ENCODE results near the gene ITIH5.
"Not testable (repeated sequence)": the region's sequence is repeated elsewhere in the genome, so short reads cannot be mapped to it uniquely, and the experiment has no call there.

The ITIH5 gene

DNA sequence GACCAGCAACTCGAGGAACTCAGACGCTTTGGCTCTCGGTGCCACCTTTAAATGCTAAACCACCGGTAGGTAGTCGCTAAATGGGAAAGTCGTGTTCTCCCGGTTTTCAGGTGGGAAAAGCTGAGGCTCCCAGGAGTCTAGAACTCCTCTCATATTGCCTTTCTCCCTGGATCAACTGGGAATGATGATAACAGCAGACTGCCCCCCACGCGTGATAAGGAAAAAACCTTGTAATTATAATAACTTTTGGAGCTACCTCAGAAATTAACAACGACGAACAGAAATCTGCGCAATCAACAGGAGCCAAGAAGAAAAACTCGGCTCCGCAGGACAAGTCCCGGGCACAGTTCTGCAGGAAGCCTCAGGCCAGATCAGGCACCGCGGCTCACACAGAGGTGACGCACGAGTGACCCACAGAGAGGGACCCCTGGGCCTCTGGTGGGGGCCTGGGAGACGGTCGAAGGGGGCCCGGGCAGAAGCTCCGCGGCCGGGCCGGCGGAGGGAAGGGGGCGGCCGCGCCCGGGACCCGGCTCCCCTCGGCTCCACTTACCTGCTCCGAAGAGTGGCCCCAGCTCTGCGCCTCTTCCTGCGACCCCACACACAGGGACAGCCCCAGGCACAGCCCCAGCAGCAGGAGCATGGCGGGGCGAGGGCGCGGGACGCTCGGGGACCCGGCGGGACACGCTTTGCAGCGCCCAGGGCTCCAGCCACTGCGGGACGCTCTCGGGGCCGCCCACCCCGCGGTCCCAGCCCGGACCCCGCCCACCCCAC lies at the start of gene ITIH5:
Gene ITIH5, minus strand, starts transcription at position 714 of the 771 bp plus-strand sequence. Its CDS starts 74 bp downstream, at position 640.
- no peak for DNase-seq

DNA sequence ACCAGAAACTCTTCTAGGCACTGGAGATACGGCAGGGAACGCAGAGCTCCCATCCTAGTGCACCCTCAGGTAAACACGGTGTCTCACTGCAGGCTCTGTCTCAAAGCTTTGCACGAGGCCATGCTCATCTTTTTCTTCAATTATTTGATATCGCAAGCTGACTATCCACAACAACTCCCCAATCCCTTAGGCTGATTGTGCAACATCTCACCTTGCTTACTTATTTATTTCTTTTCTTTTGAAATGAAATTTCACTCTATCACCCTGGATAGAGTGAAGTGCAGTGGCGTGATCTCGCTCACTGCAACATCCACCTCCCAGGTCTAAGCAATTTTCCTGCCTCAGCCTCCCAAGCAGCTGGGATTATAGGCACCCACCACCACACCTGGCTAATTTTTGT lies 48.7 kb upstream of the ITIH5 start:
- DNase-seq: no peak

DNA sequence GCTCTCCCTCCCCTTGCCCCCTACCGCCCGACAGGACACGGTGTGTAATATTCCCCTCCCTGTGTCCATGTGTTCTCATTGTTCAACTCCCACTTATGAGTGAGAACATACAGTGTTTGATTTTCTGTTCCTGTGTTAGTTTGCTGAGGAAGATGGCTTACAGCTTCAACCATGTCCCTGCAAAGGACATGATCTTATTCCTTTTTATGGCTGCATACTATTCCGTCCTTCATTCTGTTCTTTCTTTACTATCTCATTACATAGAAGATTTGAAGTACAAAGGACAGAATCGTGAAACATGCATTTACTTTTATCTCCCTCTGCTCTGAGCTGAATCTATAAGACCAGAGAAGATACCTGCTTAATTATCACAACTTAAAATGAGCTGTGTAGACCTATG lies 44.3 kb upstream of the ITIH5 start:
- not testable (repeated sequence) for DNase-seq

DNA sequence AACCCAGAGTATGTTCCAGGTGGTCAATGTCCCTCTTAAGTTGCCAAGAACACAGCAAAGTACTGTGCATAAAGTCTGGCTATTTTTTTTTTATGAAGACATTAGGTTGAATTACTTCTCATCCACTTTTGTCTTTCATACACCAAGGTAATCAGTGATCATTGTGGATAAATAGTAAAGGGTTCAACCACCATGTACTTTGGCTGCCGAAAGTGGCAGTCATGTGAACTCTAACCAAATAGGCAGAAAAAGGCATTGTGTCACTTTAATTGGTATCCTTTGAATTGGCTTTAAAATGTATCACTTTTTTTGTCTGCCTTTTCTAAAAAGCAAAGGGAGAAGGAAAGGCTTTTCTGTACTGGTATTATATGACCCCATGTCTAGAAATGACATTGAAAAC lies 43.7 kb upstream of the ITIH5 start:
- DNase-seq: no peak

DNA sequence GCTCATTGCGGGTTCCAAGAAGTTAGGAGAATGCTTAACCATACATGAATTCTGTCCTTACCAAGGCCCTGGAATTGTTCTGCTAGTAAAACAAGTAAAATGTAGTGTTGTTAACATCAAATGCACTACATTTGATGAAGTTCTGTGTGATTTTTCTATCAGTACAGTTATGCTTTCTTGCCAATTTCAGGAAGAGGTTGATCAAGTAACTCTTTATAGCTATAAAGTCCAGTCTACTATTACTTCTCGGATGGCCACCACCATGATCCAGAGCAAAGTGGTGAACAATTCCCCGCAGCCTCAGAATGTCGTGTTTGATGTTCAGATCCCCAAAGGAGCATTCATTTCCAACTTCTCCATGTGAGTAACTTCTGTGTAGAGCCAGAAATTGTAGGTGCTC lies 42.1 kb upstream of the ITIH5 start:
- no peak for DNase-seq

DNA sequence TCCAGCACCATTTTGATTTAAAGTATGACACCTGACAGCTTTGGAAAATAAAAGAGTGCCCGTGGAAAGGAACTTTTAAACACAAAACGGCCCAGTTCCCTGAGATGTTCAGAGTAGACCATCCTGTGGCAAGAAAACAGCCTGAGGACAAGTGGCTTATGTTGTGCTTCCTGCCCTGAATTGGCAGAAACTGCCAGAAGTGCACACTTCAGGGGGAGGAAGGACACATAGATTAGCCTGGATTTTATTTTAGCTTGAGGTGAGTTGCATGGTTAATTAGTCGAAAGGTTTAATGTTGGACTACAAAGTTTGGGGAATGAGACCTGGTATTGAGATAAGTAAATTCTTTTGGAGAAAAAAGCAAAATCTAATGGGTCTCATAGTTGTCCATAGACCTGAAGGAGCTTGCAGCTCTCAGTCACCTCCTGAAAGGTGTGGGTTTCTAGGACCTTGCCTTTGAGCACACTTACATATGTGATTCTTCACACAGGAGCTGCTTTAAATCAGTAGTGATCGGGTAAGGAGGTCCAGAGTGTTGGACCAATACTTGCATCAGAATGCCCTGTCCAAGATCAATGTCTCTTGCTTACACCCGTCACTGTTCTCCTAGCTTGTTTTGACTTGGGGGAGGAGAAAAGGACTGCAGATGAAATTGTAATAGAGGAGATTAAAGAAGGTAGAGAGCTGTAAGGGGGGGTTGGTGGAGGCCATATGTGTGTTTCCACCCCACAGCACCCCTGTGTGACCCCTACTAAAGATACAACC lies 41.3 kb upstream of the ITIH5 start:
- DNase-seq: no peak

DNA sequence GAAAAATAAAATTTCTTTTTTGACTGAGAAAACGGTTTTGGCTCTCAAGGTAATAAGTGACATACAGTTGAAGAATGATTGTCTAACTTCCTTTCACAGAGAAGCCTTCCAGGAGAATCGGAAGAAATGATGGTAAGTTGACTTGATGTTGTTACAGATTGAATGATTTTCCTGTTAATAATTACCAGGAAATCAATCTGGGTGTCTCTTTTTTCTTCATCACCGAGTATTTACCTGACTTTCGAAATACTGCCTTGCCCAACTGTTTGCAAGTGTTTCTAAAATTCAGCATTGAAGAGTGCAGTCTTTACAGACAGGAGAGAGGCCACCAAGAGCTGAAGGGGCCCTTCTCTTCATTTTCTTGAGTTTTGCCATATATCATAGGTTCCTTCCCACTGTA lies 40.3 kb upstream of the ITIH5 start:
- no peak for DNase-seq

DNA sequence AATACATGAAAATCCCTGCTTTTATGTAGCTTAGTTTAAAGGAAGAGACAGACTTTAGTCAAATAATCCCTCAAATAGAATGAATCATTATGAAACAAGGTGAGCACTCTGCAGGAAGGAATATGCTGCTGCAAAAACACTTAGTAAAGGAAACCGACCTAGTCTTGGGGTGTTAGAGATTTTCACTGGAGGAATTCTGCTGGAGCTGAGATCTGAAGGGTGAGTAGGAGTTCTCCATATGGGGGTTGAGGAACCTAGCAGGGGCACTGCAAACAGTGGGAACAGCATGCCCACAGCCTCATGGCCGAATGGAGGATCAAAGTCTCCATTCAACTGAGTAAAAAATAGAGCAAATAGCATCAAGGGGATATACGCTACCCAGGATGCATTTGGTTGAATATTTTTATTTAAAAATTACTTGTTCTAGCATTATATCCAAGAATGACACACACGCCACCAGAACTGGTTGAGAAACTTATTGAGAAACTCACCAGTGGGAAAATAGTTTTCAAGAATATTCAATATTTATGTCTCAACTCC lies 39.8 kb upstream of the ITIH5 start:
- DNase-seq: no peak

DNA sequence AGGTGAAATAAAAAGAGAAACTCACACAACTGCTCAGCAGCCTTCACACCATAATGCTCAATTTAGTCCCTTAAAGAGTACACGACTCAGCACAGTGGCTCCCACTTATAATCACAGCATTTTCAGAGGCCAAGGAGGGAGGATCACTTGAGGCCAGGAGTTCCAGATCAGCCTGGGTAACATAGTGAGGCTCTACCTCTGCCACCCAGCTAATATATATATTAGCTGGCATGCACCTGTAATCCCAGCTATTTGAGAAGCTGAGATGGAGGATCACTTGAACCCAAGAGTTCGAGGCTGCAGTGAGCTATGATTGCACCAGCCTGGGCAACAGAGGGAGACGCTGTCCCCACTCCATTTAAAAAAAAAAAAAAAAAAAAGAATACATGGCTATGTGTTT lies 38.6 kb upstream of the ITIH5 start:
- DNase-seq: no peak

DNA sequence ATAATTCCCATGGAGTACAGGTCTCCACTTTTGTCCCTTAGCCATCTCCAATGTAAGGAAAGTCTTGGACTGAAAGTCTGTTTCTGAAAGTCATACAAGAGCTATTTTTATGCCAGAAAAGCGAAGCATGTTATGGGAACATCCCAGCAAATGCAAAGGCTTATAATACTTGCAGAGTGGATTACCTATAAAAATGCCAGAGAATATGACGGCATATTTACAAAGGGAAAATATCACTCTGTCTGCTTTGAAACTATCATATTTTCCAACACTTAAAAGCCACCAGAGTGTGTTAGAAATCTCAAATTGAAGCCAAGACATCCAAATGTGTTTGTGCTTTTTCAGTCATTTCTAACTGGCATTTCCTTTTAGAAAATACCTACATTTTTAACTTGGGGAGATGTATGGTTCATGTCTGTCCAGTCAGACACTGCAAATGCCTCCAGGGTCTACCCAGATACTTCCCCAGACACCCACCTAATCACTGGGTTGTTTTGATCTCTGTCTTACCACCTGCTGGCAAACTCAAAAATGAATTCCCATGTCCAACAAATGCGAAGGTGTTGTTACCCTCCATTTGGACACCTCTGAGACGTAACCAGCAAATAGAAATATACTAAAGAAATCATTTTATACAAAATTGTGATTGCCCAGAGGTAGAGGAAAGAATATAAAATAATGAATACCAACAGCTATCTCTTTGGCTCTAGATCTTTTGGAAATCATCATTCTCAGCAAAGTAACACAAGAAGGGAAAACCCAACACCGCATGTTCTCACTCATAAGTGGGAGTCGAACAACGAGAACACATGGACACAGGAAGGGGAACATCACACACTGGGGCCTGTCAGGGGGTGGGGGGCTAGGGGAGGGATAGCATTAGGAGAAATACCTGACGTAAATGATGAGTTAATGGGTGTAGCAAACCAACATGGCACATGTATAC lies 37.6 kb upstream of the ITIH5 start:
- no peak for DNase-seq

DNA sequence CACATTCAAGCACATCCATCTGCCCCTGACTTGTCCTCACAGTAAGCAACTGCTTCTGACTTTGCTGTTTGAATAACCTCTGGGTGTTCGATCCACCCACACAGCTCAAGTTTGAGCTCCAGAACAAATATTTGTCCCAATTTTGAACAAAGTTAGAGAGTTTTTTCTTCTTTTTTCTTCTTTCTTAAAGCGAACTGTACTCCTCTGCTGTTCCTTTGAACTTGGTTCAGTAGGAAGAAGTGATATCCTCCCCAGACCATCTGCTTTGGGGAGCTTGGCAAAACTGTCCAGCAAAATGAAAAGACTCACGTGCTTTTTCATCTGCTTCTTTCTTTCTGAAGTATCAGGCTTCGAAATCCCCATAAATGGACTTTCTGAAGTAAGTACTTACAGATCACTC lies 36.4 kb upstream of the ITIH5 start, which contains the start of gene ITIH2:
Gene ITIH2, plus strand, starts transcription at position 177 of the 400 bp plus-strand sequence. Its CDS starts 119 bp downstream, at position 296.
- no peak for DNase-seq

DNA sequence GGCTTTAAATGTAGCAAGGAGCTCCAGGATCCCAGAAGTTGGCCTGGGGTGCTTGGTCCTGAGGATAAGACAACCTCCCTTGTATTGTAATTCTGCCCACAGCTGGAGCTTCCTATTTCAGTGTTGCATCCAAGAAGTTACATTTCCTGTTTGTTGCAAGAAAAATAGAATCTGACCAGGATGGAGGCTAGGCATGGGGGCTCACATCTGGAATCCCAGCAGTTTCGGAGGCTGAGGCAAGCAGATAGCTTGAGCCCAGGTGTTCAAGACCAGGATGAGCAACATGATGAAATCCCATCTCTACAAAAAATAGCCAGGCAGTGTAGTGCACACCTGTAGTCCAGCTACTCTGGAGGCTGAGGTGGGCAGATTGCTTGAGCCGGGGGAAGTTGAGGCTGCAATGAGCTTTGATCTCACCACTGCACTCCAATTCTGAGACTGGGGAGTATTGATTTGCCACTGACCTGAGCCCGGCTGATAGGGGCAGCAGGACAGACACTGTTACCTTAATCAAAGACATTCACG lies 35.6 kb upstream of the ITIH5 start:
- DNase-seq: no peak

DNA sequence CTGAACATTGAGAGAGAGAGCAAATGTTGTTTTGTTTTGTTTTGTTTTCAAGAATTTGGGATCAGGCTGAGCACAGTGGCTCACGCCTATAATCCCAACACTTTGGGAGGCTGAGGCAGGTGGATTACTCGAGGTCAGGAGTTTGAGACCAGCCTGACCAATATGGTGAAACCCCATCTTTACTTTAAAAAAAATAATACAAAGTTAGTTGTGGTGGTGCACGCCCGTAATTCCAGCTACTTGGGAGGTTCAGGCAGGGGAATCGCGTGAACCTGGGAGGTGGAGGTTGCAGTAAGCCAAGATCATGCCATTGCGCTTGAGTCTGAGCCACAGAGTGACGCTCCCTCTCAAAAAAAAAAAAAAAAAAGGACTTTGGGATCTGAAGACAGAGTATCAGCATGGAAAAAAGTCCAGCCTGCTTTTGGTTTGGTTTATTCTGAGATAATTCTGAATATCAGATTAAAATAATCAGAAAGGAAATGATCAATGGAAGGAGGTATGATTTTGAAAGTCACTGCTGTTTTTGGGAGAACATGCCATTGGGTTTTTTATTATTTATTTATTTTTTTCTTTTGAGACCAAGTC lies 34.5 kb upstream of the ITIH5 start:
- no peak for DNase-seq

DNA sequence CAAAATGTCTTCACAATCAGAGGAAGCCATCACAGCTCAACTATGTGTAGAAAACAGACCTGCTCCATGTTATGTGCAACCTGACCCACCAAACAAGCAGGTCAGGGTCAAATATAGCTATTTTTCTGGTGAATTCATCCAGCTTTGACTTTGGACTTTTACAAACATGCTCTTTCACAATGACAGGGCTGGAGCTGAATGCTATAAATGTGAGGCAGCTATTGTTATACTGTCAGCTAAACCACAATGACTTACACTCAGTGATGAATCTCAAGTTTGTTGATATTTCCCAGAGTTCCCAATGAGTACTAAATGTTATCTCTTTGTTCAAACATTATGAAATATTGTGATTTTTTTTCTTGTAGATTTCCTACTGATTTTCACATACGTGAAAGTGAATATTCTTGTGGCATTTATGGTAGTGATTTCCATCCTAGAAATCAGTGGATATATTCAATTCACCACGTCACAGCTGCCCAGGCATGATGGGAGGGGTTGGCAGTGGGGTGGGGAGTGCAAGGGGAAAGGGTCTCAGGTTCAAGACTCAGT lies 33.9 kb upstream of the ITIH5 start:
- DNase-seq: no peak

DNA sequence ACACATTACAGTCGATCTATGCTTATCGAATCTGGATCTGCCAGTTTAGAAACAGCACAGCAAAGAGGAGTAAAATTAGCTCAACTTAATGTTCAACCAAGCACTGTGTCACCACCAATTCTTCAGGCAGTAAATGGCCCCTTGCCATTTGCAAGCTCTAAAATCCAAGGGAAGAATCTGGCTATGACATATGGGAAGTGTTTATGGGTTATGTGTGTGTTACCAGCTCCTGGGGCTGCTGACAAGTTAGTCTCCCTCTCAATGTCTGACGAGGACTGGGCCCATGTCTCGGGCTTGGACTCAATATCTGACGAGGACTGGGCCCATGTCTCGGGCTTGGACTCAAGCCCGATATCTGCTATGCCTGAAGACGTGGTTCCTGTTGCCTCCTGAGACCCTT lies 30.7 kb upstream of the ITIH5 start:
- no peak for DNase-seq

DNA sequence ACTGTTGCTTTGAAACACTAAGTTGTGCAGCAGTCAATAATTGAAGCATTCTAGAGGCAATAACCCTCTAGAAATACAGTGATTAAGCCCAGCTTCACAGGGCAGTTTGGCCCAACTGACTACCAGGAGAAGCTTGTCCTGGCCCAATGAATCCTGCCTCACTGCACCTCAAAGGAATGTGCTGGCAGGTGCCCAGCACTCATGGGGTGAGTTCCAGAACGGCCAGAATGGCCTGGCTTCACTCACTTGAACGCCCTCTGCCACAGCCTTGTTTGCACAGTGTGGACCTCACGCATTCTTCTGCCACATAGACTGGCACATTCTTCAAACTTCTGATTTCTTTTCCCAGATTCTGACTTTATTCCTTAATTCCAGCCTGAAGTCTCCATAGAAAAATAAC lies 29.8 kb upstream of the ITIH5 start:
- no peak for DNase-seq

DNA sequence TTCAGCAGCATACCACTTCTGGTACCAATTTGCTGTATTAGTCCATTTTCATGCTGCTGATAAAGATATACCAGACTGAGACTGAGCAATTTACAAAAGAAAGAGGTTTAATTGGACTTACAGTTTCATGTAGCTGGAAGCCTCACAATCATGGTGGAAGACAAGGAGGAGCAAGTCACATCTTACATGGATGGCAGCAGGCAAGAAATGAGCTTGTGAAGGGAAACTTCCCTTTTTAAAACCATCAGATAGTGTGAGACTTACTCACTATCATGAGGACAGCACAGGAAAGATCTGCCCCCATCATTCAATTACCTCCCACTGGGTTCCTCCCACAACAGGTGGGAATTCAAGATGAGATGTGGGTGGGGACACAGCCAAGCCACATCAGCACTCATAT lies 26.4 kb upstream of the ITIH5 start:
- not testable (repeated sequence) for DNase-seq

DNA sequence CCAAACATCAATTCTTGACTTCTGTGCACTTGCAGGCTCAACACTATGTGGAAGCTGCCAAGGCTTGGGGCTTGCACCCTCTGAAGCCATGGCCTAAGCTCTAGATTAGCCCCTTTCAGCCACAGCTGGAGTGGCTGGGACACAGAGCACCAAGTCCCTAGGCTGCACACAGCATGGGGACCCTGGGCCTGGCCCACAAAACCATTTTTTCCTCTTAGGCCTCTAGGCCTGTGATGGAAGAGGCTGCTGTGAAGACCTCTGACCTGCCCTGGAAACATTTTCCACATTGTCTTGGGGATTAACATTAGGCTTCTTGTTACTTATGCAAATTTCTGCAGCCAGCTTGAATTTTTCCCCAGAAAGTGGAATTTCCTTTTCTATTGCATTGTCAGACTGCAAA lies 25.6 kb upstream of the ITIH5 start:
- not testable (repeated sequence) for DNase-seq

DNA sequence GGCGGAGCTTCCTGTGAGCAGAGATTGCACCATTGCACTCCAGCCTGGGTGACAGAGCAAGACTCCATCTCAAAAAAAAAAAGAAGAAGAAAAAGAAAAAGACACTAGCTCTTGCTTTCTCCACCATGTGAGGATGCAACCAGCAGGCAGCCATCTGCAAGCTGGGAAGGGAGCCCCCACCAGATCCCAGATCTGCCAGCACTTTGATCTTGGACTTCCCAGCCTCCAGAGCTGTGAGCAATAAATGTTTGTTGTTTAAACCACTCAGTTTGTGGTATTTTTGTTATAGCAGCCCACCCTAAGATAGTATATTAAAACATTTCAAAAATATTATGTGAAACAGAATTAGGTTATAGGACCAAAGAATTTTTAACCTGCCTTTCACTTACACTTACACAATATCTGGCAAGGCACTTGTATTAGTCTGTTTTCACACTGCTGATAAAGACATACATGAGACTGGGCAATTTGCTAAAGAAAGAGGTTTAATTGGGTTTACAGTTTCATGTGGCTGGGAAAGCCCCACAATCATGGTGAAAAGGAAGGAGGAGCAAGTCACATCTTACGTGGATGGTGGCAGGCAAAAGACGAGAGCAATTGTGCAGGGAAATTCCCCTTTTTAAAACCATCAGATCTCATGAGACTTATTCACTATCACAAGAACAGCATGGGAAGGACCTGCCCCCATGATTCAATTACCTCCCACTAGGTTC lies 24.3 kb upstream of the ITIH5 start:
- DNase-seq: not testable (repeated sequence)

DNA sequence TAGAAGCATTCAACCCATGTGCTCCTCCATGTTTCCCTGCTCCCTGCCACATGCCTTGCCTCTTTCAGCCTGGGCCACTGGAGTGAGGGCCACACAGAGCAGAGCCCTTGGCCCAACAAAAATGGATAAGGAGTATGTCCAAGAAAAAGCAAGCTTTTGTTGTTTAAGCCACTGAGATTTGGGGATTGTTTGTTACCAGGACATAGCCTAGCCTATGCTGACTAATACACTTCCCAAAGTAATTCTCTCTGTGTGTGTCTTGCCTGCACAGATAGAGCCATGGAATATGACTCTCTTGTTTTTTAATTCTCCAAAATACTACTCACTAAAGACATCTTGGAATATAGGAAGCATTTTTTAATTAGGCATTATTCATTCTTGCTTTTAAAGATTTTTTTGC lies 22.8 kb upstream of the ITIH5 start:
- DNase-seq: no peak

DNA sequence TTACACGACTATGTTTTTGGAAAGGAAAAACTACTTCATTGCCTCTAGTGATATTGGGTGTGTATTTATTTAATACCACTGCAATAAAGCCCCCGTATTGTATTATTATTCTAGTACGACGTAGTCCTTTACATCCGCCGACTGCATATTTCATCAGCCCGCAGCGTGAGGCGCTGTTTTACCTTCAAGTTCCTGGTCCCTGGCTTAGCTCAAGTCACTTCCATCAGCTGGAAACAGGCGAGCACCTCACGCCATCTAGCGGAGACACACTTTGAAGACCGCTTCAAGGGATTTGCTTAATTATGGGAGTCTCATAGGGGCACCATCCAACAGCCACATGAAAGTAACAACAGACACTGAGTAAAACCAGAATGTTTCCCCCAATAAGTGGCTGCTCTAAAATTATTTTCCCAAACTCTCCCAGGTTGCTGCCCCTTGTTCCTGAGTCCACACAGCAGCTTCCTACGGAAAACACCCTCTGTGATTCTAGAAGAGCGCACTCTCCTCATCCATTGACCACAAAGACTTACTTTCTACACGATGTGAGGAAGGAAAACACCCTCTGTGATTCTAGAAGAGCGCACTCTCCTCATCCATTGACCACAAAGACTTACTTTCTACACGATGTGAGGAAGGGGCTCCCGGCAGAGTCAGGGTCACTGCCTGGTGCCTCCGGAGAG lies 20.6 kb upstream of the ITIH5 start:
- peak; percentile 78 for DNase-seq
